GM18505 (cell line): ENCODE data around the gene TMEM81.

Experiments
- ATAC-seq: cut with Tn5 transposase; IDR thresholded peaks from one replicate; pipeline ENCODE4 v1.9.1; 2021; ENCODE audit not compliant: unreplicated experiment
- POLR2A ChIP-seq: IDR thresholded peaks from 4 replicates; pipeline ENCODE4 v1.6.1; 2011; ENCODE audit warnings: borderline replicate concordance; ENCODE audit not compliant: insufficient read depth, insufficient read length; ENCODE audit errors: extremely low read depth

The TMEM81 gene

GRCh38 chr1:205044741-205045140 is 39.5 kb downstream of the TMEM81 start:
- ATAC-seq = no peak
- TF ChIP-seq POLR2A = no peak

GRCh38 chr1:205043866-205044265 is 40.4 kb downstream of the TMEM81 start:
- no peak for TF ChIP-seq POLR2A
- no peak for ATAC-seq

GRCh38 chr1:205042911-205043806 is 41.1 kb downstream of the TMEM81 start, which contains the start of gene CNTN2:
CNTN2 (plus strand) TSS chr1:205043212; CDS start chr1:205053186, 9,974 bp downstream.
- no peak for TF ChIP-seq POLR2A
- no peak for ATAC-seq

DNA sequence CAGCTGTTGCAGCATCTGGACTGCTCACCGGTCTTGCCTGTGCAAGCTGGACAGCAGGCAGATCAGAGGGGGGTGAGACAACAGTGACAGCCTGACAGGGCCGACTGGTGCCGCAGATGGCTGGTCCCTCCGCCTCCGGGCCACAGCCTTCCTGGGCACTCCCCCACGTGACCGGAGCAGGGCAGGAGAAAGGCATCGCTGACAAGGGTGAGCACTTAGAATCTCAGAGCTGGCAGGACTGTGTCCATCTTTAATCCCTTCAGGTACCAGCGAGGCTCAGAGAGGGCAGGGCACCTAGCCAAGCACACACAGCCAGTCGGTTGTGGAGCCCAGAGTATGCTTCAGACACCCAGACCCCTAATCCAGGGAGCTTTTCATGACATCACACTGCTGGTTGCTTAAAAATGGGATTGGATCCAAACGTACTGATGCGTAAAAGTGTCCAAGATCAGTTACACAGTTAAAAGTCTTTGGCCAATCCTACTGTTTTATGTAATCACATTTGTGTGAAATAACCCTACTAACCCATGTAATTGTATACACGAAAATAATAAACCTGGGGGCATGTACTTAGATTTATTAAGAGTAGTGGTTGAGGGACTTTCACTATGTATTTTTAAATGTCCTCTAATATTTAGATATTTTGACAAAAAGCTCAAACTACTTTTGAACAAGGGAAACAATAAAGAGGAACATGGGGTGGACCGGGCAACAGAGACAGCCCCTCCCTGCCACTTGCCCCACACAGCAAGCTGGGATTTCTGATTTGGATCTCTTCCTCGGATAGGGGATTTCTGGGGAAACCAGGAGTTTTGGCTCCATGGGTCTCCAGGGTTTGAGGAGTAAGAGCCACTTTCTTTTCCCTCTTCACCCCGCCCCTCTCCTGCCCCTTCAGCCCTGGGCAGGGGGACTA is 42.0 kb downstream of the TMEM81 start:
- no peak for TF ChIP-seq POLR2A
- ATAC-seq = no peak

- ATAC-seq = no peak
Measured at GRCh38 chr1:205041001-205041715, 43.1 kb downstream of the TMEM81 start.

DNA sequence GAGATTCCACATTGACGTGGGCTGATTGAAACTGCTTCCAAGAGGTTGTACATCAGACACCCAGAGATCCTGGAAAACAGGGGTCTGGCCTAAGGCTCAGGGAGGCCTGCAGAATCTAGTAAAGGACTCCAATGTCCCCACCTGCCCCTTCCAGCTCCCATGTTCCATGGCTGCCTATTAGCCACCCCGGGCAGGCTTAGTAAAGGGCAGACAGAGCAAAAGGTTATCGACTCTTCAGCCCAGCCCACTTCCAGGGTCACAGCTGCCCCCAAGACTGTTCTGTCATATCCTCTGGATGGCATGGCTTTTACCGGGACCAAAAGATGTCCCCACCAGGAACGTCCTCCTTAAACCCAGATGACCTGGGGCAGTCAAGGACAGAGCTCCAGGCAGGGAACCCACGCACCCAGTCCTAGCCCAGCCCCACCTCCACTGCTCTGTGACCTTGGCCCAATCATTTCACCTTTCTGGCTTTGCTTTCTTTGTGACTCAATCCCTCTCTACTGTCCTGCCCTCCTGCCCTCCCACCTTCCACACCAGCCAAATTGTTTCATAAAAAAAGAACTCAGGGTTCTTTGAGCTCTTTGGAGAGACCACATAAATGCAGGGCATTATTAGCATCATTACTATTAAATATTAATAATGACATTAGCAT is 46.0 kb downstream of the TMEM81 start:
- no peak for TF ChIP-seq POLR2A
- ATAC-seq = no peak

More at GRCh38 chr1:205041001-205041715, 43.1 kb downstream of the TMEM81 start:
- no peak for TF ChIP-seq POLR2A

GRCh38 chr1:205037539-205037938 is 46.7 kb downstream of the TMEM81 start:
- no peak for TF ChIP-seq POLR2A

More at GRCh38 chr1:205037539-205037938, 46.7 kb downstream of the TMEM81 start:
- no peak for ATAC-seq
